ENCODE measurements around the gene PARVA.
"Not testable (repeated sequence)": the region's sequence is repeated elsewhere in the genome, so short reads cannot be mapped to it uniquely, and the experiment has no call there.

Gene PARVA

GRCh38 chr11:12377106-12377823, at the start of gene PARVA:
PARVA (plus strand) TSS chr11:12377571; CDS start chr11:12377648, 77 bp downstream.
- DNase-seq (ENCODE audit: low read depth in 2 of 2), result no peak

DNA sequence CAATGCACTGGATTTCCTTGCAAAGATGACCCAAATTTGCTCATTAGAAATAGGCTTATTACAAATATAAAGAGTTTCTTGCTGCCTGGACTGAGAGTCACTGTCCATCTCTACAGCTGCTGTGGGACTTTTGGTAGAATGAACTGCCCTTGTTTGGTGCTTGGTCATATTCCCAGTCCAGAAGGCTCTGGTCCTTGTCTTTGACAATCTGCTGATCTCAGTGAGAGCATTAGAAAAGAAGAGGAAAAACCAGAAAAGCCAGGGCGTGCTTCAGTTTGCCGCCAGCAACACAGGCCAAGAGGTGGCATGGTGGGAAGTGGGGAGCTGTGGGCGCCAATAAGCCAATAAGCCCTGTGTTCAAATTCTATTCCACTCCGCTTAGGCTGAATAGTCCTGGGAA, 48.2 kb upstream of the PARVA start:
- no peak for DNase-seq (ENCODE audit: low read depth in 2 of 2)

- no peak for DNase-seq (ENCODE audit: low read depth in 2 of 2)
Measured at GRCh38 chr11:12329797-12330196, 47.6 kb upstream of the PARVA start.

GRCh38 chr11:12330485-12331231, 46.7 kb upstream of the PARVA start:
- DNase-seq (ENCODE audit: low read depth in 2 of 2), result no peak

GRCh38 chr11:12331239-12331874, 46.0 kb upstream of the PARVA start:
- DNase-seq (ENCODE audit: low read depth in 2 of 2), result peak; percentile 40 to 63

- no peak for DNase-seq (ENCODE audit: low read depth in 2 of 2)
Measured at GRCh38 chr11:12343526-12343925, 33.8 kb upstream of the PARVA start.

GRCh38 chr11:12353534-12353933, 23.8 kb upstream of the PARVA start:
- no peak for DNase-seq (ENCODE audit: low read depth in 2 of 2)

DNA sequence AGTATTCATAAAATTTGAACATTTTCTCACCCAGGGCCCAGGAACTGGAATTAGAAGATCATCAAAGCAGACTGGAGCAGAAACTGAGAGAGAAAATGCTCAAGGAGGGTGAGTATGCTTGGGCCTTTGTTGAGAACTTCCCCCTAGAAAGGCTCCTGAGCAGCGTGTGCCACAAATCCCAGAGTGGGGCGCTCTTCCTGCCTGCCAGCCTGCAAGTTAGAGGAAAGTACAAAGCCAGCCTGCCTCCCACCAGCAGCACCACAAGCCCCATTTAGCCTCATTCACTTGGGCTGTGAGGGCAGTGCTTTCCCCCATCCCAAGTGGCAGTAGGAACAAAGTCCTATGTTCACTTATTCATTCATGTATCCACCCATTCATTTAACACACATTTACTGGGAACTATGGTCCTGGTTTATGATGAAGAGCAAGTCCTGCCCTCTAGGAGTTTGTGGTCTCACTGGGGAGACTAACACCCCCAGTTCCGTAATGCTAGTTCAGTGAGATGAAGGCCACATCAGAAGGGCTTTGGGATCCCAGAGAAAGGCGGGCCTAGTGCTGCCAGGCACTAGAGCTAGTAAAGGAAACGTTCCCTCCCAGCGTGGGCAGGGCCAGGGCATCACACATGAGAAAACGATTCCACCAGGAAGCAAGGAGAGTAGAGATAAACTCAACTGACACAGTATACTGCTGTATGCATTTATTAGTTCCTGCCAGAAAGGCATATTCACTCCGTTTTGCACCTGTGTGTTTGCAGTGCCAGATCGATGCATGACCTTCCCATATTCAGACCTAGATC, 22.4 kb upstream of the PARVA start:
- no peak for DNase-seq (ENCODE audit: low read depth in 2 of 2)

GRCh38 chr11:12356944-12357655, 20.3 kb upstream of the PARVA start:
- no peak for DNase-seq (ENCODE audit: low read depth in 2 of 2)

DNA sequence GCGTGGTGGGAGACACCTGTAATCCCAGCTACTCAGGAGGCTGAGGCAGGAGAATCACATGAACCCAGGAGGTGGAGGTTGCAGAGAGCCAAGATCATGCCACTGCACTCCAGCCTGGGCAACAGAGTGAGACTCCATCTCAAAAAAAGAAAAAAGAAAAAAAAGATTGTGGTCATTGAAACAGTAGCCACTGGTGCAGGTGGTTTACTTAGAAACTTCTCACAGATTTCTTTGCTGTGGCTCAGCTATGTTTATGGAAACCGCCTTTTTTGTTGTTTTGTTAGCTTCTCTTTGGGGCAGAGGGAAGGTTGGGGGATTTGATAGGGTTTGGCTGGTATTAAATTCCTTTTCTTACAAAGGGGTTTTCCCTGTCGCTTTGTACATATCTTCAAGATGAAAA, 19.7 kb upstream of the PARVA start:
- not testable (repeated sequence) for DNase-seq (ENCODE audit: low read depth in 2 of 2)

GRCh38 chr11:12358302-12359188, 18.8 kb upstream of the PARVA start:
- DNase-seq (ENCODE audit: low read depth in 2 of 2), result no peak

DNA sequence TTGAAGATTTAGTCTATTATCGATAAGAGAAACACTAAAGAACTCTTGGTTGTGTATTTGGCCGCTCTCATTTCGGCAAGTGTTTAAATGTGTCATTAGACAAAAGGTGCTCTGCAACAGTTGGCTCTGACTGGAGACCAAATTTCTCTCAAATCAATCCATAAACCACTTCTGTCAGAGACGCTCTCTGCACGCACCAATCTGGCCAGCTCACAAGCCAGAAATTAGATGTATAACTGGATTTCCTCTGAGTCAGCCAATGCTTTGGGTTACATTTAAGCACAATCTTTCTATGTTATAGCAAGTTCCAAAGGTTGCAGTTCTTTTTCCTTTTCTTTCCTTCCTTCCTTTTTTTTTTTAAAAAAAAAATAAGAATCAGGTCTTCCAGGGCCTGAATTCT, 17.6 kb upstream of the PARVA start:
- no peak for DNase-seq (ENCODE audit: low read depth in 2 of 2)

DNA sequence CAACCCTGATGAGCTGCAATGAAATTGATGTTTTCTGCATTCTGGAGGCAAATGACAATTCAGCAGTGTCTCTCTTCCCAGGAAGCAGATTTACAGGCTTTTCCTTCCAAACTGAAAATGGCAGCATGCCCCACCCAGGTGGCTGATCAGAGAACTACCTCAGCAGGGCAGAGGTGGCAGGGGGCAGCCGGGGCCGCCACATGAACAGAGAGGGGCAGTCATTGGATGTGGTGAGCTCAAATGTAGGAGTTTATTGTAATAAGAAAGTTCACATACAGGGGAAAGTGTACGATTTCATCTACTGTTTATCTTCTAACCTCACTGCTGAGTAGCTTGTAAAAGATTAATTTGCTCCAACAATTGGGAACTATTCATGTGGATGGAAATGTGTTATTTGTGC, 15.7 kb upstream of the PARVA start:
- DNase-seq (ENCODE audit: low read depth in 2 of 2), result no peak

DNA sequence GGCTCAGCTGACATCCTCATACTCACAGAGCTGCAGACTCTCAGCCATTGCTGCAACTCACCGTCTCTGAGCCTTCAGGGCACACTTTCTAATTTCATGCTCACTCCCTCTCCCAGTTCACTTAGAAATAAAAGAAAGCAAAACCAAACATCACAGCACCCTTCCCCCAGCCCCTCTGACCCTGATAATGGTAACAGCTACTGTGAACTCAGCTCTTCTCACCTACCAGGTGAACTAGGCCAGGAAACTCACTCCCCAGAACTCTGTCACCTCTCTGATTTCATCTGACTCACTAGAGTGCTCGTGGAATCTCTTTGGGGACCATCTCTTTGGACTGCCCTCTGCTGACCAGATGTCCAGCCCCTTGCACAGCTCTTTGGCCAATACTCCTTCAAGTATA, 14.5 kb upstream of the PARVA start:
- no peak for DNase-seq (ENCODE audit: low read depth in 2 of 2)

DNA sequence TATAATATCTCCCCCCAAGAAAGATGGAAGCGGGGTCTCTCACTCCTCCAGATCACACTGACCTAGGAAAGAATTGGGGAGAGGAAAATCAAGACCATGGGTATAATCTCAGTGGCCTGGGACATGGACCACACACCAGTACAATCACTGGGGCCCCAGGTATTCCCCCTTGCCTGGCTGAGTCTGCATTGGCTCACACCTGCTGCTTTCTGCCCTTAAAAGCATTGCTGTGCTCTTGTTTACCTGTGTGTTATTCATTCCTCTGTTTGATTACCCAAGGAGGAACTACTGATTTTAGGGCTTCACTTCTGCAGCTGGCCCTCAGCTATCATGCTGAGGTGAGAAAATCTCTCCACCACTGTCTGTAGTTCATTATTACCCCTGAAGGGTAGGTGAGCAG, 14.0 kb upstream of the PARVA start:
- DNase-seq (ENCODE audit: low read depth in 2 of 2), result no peak

DNA sequence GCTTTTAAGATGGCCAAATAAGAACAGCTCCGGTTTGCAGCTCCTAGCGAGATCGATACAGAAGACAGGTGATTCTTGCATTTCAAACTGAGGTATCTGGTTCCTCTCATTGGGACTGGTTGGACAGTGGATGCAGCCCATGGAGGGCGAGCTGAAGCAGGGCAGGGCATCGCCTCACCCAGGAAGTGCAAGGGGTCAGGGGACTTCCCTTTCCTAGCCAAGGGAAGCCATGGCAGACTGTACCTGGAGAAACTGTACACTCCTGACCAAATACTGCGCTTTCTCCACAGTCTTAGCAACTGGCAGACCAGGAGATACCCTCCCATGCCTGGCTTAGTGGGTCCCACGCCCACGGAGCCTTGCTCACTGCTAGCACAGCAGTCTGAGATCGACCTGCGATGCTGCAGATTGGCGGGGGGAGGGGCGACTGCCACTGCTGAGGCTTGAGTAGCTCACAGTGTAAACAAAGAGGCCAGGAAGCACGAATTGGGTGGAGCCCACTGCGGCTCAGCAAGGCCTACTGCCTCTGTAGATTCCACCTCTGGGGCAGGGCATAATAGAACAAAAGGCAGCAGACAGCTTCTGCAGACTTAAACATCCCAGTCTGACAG, 11.3 kb upstream of the PARVA start:
- DNase-seq (ENCODE audit: low read depth in 2 of 2), result peak; percentile 6 to 13

- not testable (repeated sequence) for DNase-seq (ENCODE audit: low read depth in 2 of 2)
Measured at GRCh38 chr11:12367057-12367456, 10.3 kb upstream of the PARVA start.

DNA sequence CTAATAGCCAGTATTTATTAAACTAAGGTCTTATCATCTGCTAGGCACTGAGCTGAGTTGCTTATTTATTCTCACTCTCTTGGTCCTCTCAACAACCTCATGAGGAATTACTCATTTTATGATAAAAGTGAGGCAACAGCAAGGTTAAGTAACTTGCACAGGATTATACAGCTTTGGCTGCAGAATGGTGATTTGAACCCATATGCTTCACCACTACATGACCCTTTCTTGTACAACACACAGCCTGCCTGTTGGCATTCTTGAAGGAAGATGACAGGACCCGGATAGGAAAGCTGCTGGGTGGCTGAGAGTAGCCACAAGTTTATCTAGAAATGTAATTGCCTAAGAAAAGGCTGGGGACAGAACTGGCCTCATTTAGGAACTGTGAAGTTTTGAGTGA, 5.3 kb upstream of the PARVA start:
- no peak for DNase-seq (ENCODE audit: low read depth in 2 of 2)

GRCh38 chr11:12375720-12376119, 1.7 kb upstream of the PARVA start:
- no peak for DNase-seq (ENCODE audit: low read depth in 2 of 2)
